HG03565 (cell line): ENCODE measurements around the gene PAK1.

ENCODE experiments used
- ATAC-seq: cut with Tn5 transposase; IDR thresholded peaks from one replicate; pipeline ENCODE4 v1.9.1; 2021; ENCODE audit warnings: mild to moderate bottlenecking, moderate library complexity; ENCODE audit not compliant: unreplicated experiment

The PAK1 gene

GRCh38 chr11:77475206-77475605 is 1.3 kb upstream of the PAK1 start:
- ATAC-seq = no peak

GRCh38 chr11:77474684-77475060 is 778 bp upstream of the PAK1 start:
- ATAC-seq = no peak

- ATAC-seq = no peak
These were observed 698 bp downstream of the PAK1 start for GRCh38 chr11:77472991-77473800.

DNA sequence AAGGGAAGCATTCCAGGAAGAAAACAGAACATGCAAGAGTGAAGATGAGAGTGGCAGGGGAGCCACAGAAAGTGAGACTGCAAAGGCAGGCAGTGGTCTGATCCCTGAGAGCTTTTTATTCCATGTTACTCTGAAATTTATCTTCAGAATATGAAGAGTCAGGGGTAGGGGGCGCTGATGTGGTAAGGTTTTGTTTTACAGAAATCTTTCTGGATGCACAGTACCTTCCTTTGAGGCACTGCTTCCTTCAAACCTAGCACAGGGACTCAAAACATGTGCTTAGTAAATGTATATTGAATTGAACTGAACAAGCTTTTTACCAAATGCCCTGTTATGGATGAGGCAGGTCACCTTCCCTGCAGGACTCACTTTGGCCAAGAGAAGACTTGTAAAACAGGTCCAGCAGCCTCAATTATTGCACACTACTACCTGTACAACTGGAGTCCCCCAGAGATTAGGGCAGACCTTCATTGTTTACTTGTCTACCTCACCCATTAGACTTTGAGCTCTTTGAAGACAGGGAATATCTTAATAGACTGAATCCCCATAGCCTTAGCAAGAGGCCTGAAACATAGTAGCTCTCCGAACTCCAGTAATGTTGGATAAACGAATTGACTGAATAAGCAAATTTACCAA is 2.2 kb downstream of the PAK1 start:
- ATAC-seq = no peak

- no peak for ATAC-seq
These were observed 2.9 kb downstream of the PAK1 start for GRCh38 chr11:77470971-77471370.

DNA sequence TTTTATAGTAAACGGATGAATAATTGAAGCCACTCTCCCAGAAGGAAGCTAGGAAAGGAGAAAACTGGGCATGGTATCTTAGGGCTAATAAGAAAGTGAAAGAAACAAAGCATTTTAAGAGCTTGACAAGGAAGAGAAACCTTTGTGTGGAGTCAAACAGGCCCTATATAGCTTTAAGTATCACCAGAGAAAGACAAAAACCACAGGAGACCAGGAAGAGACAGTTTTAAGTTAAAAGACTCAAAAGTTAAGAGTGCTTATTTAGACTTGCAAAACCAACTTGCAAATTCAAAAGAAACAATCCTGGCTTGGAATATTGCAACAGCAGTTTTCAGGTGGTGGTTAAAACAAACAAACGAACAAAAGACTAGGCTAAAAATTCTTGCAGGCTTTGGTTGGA is 3.4 kb downstream of the PAK1 start:
- ATAC-seq = peak; percentile 38

DNA sequence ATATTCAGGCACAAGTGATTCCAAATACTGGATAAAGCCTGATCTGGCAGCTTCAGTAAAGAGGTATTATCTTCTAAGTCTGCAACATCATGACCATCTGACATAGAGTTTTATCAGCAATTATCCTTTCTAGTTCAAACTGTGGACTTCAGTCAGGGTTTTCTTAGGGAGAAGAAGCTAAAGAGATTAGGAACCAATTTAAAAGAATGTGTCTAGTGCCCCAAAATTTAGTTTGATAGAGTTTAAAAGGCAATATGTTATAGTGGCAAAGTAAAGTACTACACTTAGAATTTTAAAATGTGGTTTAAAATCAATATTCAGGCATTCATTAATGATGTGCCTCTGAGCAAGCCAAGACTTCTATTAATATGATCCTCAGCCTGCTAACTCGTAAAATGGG is 5.4 kb downstream of the PAK1 start:
- no peak for ATAC-seq

DNA sequence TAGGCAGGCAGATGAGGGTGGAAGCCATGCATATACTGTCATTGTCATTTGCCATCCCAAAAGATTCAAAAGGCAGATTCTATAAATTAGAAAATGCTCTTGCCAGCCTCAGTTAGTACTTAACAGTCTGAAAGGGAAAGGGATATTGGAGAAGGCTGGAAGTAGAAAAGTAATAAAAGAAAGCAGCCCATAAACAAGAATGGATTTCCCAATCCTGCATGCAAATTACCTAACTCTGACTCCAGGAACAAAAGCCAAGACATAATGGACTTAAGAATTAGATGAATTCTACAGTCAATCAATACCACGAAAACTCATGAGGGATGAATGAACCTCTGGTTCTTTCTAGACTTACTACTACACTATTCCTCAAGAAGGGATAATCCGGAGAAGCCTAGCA is 5.9 kb downstream of the PAK1 start:
- ATAC-seq = no peak

- ATAC-seq = no peak
These were observed 6.7 kb downstream of the PAK1 start for GRCh38 chr11:77467233-77467632.

DNA sequence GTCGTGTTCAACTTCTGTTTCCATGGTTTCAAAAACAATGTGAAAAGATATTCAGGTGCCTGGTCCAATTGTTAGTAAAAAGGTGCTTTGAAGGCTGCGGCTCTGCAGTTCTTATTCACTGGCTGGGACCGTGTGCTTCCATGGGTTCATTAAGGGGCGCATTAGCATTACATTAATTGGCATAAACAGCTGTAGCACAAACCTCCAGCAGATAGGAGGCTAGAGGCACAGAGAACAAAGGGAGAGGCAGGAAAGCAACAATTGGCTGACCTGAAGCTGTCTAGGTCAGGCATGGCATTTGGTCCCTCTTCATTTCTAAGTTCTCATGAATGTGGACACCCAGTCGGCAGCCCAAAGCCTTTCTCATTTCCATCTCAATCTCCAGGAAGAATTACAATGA is 16.6 kb downstream of the PAK1 start:
- peak; percentile 12 for ATAC-seq

DNA sequence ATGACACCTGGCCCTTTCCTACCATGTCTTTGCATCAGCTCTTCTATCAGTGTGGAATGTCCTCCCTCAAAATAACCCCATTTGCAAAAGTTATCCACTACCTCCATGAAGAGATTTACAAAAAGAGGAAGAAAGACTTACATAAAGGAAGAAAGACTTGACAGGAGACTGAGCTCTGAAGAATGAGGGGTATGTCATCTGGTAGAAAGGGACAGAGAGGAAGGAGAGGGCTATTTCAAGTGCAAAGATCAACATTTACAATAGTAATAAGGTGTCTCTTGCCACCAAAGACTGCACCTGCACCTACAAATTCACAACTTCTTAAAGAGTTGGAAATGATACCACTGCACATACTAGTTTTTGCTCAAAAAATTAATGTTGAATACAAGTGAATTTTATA is 18.2 kb downstream of the PAK1 start:
- ATAC-seq = no peak

DNA sequence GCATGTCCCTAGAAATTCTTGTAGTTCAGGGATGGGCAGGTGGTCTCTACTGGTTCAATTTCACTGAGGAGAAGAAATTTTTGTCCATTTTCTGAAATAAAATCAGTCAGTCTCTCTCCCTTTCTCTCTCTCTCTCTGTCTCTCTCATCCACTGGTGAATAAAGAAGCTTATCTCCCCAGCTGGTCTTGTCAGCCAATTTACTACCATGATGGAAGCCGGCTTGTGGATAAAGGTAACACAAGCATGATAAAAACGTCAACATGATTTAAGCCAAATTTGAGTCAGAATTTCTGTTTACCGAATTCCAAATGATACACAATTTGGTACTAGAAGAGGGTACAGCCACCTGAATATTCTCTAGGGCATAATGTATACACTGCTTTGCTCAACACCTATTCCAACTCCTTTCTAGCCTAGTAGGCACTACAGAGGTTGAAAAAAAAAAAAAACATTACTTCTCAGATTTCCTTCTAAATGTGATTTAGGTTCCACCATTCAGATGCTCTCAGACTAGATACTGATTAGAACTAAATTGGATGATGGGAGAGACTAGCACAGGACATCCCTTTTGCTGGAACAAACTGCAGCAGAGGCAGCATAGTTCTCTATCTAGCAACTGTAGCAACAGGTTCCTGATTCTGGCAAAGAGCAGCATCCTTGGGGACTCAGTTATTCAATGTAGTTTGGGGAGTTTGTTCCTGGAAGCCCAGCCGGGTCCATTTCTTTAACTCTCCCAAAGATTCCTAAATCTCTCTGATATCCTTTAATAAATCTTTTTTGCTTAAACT is 18.8 kb downstream of the PAK1 start:
- ATAC-seq = no peak

DNA sequence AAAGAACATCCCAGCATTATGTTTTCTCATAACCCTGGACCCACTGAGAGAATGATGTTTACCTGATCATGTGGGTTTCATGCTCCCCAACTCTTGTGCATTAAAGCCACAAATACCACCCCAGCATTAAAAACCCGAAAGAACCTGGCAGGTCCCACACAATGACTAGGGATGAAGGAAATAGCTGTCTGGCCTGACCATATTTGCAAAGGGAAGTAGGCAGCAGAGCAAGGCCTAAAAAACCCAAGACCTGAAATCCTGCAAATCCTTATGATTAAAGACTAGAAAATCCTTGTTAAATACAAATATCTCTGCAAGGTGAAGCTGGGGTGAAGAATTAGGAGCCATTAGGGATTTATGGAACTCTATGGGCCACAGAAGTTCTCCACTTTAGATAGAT is 23.7 kb downstream of the PAK1 start:
- ATAC-seq = no peak

- ATAC-seq = no peak
These were observed 24.1 kb downstream of the PAK1 start for GRCh38 chr11:77449784-77450183.

DNA sequence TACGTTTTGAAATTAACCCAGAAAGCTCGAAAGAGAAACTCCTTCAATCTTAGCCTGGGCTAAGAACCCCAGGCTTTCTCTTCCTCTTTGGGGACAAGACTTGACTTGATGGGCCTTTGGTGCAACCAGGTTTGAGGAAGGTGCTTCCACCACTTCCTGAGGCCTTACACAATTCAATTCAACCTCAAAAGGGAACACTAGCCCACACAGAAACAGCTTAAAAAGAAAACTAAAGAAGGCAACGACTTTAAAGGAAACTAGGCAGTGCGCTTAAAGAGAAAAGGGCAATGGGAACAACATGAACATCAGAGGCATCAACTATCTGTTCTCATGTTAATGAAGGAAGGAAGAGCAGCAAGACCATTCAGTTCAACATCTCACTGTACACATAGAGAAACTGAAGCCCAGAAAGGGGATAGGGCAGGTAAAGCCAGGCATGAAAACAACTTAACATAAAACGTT is 24.8 kb downstream of the PAK1 start:
- peak; percentile 51 for ATAC-seq

DNA sequence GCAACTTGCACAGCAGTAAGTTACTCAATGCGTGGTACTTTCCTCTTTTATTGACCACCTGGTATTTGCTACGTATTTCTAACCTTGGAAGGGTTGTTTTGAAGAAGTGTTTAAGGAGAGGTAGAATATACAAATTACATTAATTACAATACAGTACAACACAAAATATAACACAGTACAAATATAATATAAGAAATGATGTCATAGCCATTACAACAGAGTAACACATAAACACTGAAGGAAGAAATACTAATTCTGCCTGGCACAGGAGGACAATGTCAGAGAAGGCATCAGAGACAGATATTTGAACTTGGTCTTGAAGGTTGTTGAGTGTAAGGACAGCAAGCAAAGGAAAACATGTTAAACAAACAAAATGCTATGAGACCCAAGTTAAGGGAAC is 25.6 kb downstream of the PAK1 start:
- no peak for ATAC-seq

- ATAC-seq = no peak
These were observed 26.8 kb downstream of the PAK1 start for GRCh38 chr11:77446911-77447629.

- no peak for ATAC-seq
These were observed 29.6 kb downstream of the PAK1 start for GRCh38 chr11:77444261-77444660.

DNA sequence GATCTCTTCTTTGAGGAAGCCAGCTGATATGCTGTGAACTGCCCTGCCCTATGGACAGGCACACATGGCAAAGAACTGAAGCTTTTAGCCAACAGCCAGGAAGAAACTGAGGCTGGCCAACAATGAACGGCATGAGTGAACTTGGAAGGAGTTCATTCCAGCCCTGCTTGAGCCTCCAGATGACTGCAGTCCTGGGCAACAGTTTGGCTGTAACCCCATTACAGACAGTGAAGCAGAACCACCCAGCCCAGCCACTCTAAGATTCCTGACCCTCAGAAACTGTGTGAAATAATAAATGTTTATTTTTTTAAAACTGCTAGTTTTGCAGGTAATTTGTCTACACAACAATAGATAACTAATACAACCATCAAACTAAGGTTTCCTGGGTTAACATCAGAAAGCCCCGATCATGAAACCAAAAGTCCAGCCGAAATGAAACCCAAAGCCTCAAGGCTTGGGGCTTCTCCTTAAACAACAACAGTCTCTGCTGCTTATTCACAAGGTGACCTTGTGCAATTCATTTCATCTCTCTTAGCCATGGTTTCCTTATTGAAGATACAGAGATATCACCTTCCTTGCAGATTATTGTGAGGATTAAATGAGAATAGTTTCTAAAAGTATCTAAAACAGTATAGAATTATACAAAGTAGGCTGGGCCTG is 31.4 kb downstream of the PAK1 start:
- peak; percentile 34 for ATAC-seq

- no peak for ATAC-seq
These were observed 32.5 kb downstream of the PAK1 start for GRCh38 chr11:77441426-77441825.

GRCh38 chr11:77440678-77441077 is 33.2 kb downstream of the PAK1 start:
- no peak for ATAC-seq
